Dedifferentiated amniotic fluid mesenchymal stem cell (primary cell): ENCODE results near the gene MESP1.
A peak's percentile ranks its signal among the peaks of the same experiment; 100 is the strongest.
"Not testable (repeated sequence)": the region's sequence is repeated elsewhere in the genome, so short reads cannot be mapped to it uniquely, and the experiment has no call there.

Source experiments
- DNase-seq: peaks from one replicate; pipeline ENCODE4 v3.0.0-alpha.2; 2016; ENCODE audit errors: extremely low spot score

Gene MESP1, protein sequence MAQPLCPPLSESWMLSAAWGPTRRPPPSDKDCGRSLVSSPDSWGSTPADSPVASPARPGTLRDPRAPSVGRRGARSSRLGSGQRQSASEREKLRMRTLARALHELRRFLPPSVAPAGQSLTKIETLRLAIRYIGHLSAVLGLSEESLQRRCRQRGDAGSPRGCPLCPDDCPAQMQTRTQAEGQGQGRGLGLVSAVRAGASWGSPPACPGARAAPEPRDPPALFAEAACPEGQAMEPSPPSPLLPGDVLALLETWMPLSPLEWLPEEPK

DNA sequence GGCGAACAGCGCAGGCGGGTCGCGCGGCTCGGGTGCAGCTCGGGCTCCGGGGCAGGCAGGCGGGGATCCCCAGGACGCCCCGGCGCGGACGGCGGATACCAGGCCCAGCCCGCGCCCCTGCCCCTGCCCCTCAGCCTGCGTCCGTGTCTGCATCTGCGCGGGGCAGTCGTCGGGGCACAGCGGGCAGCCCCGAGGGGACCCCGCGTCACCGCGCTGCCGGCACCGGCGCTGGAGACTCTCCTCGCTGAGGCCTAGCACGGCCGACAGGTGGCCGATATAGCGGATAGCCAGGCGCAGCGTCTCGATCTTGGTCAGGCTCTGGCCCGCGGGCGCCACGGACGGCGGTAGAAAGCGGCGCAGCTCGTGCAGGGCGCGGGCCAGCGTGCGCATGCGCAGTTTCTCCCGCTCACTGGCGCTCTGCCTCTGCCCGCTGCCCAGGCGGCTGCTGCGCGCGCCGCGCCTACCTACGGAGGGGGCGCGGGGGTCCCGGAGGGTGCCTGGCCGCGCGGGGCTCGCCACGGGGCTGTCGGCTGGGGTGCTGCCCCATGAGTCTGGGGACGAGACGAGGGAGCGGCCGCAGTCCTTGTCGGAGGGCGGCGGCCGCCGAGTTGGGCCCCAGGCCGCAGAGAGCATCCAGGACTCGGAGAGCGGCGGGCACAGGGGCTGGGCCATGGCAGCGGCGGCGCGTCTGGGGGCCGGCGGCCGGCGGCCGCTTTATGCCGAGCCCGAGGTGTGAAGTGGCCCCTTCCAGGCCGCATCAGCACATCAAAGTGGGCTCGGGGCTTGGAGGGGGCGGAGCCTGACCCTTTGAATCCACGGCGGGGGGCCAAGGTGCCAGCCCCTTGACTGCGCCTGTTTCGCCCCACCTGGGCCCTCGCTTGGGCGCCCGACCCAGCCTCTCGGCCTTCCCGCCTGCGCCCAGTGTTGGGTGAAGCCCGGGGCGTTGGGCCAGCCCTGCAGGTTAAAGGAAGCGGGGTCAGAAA lies at the start of gene MESP1:
Gene MESP1, minus strand, starts transcription at position 690 of the 983 bp plus-strand sequence. Its CDS starts 18 bp downstream, at position 672.
- DNase-seq = peak; percentile 83

DNA sequence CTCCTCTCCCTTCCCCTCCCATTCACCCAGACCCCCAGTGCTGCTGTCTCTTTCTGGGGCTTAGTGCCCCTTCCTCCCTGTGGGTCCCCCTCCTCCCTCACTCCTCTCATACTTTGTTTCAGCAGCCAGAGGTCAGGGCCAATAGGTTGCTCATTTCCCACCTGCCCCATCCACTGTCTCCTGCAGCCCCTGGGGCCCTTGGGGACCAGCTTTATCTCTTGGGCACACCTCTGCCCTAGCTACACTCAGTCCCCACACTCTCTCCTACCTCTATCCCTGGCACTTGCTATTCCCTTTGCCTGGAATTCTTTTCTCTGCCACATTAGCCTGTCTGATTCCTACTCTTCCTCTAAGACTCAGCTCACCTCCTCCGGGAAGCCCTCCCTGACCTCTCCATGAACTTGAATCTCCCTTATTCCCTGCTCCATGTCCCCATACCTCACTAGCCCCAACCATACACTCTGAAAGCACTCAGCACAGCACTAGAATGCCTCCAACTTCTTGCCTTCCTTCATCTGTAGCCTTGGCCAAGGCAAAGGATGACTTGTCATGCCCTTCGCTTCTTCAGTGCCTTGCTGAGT lies 49.0 kb upstream of the MESP1 start:
- no peak for DNase-seq

DNA sequence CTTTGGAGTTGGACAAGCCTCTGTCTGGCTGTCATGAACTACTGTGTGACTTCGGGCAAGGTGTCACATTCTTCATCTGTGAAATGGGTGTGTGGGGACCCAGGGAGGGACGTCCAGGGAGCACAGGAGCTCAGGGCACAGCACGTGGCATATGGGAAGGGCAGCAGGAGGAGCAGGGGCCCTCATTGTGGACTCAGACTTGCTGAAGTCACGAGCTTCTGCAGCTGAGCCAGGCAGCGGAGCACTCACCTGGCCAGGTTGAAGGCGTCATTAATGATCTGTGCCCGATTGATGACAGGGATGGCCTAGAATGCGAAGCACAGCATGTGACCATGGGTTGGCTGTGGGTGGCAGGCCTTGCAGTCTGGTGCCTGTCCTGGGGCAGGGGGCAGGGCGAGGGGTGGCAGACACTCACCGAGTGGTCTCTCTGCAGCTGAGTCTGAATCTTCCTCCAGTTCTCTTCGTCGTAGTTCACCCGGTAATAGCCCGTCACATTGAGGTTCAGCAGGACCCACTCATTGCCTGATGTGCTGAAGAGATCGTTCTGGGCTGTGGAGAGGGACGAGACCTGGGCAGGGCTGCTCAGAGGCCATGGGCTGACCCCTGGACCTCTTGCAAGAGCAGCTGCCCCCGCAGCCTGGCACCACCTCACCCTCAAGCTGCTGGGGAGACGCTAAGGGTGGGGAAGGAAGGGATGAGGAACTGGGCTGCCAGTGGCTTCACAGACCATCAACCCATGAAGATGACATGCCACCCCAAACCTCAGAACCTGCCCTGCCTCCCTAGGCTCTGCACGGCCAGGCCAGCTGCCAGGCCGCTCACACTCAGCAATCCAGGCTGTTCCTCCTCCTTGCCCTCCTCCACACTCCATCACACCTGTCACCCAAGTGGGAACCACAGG lies 48.2 kb upstream of the MESP1 start:
- no peak for DNase-seq

DNA sequence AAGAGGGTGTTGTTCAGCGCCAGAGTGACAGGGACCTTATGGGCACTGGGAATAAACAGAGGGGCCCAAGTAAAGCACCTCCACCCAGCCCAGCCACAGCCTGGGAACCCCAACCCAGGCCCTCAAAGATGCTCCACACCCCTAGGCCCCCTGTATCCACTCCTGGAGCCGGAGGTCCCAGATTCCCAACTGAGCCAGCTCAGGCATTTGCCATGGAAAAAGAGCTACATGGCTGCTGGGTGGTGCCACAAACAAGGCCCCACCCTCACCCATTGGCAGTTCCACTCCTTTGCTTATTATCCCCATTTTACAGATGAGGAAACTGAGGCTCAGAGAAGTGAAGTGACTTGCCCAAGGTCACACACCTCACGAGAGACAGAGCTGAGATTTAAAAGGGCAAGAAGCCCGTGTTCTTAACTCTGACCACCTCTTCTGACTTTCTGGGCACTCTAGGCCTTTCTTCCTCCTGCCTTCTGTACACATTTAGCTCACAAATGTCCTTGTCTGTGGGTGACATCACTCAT lies 46.7 kb upstream of the MESP1 start:
- DNase-seq = no peak

DNA sequence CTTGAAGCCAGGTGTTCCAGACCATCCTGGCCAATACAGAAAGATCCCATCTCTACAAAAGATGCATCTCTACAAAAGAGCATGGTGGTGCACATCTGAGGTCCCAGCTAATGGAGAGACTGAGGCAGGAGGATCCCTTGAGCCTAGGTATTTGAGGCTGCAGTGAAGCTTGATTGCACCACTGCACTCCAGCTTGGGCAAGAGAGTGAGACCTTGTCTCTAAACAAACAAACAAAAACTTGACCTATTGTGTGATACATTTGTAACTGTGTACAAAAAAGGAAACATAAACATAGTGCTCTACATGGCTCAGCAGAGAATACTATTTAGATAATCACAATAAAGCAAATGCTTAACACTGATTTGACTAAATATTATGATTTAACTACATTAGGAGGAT lies 44.9 kb upstream of the MESP1 start:
- DNase-seq = no peak

DNA sequence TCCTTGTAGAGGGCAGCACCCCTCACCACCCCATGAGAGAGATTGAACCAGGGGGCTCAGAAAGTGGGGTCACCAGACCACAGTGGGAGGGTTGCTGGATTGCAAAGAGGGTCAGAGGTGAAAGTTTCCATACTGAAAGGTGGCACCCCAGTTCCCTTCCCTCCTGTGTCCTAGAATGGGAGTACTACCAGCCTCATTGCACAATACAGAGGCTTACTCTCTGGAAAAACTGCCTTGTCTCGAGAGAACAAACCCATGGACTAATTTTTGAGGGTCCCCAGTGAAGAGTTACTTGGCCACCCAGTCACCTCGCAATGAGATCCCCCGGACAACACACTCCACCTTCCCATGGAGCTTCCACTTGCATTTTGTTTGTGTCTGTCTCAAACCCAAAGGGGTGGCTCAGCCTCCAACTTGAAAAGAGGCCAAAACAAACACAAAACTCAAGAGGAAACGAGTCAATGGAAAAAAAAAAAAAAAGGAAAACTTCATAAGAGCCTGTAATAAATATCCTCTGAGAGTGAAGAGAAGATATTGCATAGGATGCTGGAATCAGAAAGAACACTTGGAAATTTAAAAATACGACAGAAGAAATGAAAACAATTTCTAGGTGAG lies 43.7 kb upstream of the MESP1 start:
- no peak for DNase-seq

DNA sequence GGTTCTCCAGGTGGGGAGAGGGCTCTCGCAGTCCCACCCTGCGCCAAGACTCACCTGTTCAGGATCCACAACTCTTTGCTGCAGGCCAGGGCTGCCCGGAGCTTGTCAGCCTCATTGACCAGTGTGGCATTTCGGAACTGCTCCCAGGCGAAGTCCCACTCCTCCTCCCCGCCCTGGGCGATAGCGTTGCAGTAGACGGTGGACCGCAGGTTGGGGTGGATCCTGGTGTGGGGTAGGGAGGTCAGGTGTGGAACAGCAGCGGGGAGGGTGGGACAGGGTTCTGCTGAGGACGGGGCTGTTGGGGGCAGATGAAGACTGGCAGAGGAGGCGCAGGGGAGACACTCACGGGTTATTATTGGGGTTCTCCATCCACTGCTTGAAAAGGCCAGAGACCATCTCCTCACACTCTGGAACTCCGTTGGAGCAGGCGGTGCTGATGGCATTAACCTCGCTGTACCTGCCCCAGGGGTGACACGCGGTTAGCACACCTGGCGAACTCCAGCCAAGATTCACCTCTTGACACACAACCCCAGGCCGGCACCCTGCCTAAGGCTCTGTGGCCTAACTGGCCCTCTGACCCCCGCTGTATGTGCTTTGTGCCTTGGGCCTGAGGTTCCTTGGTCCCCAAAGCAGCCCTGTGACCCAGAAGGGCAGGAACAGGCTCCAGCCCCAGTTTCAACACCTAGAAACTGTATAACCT lies 41.2 kb upstream of the MESP1 start:
- no peak for DNase-seq

DNA sequence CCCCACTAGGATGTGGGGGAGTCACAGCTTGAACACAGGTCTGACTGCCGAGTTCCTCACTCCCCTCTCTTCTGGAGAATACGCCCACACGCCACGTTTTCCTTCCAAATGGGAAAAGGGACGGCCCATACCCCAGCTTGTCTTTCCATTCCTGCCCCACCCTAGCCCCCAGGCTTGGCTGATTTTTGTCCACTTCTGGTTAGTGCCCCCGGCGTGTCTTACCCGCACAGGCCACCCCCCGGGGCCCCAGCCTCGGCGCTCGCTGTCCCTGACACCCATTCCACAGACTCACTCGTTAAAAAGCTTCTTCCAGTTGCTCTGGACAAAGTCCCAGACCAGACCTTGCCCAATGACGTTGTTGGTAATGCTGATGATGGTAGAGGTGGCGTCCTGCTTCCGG lies 39.6 kb upstream of the MESP1 start:
- no peak for DNase-seq

DNA sequence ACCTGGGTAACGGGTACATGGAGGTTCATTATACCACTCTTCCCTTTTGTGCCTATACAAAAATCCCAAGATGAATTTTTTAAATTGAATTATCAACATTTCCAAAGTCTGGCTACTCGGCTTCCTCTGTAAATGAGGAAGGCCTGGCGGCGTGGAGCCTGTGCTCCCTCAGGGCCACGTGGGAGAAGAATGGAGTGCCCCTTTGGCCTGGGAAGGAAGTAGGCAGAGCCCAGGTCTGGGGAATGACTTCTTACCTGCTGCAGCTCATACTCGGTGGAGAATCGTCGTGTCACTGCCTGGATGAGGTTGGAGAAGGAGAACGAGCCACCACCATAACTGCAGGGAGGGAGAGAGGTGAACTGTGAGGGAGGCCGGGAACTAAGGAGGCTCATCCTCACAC lies 39.2 kb upstream of the MESP1 start:
- no peak for DNase-seq

DNA sequence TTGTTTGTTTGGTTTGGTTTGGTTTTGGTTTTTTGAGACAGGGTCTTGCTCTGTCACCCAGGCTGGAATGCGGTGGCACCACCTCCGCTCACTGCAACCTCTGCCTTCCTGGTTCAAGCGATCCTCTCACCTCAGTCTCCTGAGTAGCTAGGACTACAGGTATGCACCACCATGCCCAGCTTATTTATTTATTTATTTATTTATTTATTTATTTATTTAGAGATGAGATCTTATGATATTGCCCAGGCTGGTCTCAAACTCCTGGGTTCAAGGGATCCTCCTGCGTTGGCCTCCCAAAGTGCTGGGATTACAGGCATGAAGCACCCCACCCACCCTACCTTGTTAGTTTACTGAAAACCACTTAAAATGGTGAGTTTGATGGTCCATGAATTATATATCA lies 37.5 kb upstream of the MESP1 start:
- DNase-seq = not testable (repeated sequence)

DNA sequence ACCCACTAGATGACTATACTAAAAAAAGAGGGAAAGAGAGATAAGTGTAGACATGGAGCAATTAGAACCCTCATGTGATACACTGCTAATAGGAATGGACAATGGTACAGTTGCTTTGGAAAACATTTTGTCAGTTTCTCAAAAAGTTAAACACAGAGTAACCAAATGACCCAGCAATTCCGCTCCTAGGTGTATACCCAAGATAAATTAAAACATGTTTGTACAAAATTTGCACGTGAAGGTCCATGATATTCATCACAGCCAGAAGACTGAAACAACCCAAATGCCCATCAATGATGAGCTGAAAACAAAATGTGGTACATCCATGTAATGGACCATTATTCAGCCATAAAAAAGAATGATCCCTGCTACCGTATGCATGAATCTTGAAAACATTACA lies 36.9 kb upstream of the MESP1 start:
- no peak for DNase-seq

DNA sequence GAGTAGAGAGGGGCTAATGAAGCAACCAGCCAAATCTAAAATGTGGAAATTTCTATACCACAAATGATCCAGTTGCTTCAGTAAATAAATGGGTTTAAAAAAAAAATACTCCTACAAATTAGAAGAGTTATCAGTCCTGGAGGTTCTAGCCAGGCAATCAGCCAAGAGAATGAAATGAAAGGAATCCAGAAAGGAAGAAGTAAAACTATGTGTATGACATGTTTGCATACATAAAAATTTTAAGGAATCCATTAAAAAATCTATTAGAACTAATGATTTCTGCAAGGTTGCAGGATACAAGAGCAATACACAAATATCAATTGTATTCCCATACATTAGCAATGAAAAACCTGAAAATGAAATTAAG lies 34.7 kb upstream of the MESP1 start:
- no peak for DNase-seq

DNA sequence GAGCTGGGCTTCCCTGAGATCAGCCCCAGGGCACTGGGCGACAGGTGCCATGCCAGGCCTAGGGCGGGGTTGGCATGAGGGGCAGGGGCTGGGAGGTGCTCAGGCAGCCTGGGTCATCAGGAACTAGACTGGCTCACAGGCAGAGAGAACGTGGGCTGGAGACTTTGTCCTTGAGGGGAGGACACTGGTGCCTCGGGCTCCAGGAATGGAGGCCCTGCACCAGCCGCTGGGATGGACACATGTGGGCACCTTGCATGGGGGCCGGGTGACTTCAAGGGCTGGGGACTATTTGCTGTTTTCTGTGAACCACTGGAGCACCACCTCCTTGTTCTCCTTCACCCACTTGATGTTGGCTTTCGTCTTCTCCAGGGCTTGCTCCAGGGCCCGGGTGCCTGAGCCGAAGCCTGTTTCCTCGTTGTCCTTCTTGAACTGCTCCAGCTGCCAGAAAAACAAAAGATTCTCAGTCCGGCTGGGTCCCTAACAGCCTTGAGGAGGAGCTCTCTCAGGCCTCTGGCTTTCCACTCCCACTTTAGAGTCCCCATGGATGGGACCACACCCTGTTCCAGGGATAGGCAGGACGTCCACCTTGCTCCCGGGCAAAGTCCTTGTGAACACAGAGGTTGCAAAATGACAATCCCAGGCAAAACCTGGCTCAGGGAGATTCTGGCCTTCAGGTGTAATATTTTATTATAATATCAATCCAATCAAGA lies 34.2 kb upstream of the MESP1 start:
- no peak for DNase-seq

DNA sequence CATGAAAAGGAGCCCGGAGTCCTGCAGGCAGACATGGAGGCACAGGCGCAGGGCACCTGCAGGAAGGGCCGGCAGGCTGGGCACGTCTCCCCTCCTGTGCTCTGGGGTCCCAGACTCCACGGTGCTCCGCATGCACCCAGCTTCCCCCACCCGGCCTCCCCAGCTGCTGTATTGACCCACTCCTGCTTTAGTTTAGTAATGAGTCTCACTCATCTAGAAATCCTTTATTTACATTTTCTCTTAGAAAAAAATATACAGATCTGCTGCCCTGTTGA lies 33.6 kb upstream of the MESP1 start:
- no peak for DNase-seq

DNA sequence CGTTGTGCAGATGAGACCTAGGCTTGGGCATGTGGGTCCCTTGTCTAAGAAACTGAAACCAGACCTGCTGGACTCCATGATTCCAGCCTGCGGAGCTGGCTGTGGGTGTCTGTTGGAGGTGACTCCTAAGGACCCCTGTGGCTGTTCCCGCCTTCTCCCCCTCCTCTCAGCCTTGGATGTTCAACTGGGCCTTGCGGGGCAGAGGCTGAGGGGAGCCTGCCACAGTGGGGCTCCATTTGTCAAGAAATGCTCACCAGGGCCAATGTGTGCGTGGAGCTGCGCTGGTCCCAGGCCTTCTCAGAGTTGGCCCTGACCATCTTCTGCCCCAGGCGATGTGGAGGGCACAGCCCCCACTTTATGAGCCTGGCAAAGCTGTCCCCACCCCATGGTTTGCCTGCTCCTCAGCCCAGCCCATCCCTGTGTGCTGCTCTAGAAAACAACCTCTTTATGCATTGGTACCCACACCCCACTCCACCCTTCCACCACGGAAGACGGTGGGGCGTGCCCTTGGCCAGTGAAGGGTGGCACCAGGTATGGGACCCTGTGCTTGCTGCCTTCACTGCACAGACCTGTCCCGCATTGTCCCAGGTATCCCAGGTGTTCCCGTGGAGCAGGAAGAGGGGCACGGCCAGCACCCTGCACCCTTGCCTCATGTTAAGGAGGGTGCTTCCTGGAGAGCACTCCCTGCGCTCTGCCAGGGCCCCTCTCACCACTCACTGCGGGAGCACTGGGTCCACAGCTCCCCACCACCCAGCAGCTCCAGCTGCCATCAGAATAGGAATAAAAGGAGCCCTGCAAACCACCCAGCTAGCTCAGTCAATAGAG lies 33.0 kb upstream of the MESP1 start:
- no peak for DNase-seq

DNA sequence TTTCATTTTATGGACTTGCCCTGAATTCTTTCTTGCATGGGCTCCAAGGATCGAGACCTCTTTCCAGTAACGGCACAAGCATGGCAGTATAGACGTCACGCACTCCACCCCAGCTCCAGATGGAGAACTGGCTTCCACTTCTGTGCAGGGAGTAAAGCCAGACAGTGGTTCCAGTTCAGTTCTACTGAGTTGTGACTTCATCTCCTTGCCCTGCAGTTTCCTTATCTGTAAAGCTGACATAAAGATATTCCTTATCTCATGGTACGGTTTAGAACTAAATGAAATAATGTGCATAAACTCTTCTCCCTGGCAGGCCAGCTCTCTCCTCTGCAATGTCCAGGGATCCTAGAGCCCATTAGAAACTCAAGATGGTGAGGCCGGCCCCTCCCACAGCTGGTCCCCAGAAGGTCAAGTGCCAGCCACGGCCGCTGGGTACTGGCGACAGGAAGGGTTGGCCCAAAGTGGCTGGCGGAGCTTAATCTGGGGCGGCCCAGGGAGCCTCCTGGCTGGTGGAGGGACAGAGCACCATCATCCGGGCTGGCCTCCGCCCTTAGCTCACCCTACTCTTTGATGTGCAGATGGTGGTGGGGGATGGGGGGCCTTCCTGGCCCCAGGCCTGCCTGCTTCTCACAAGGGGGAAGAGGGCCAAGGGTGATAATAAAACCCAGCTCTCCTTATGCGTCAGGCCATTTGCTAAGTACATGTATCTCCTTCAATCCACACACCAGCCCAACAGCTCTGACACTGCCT lies 32.2 kb upstream of the MESP1 start:
- no peak for DNase-seq

DNA sequence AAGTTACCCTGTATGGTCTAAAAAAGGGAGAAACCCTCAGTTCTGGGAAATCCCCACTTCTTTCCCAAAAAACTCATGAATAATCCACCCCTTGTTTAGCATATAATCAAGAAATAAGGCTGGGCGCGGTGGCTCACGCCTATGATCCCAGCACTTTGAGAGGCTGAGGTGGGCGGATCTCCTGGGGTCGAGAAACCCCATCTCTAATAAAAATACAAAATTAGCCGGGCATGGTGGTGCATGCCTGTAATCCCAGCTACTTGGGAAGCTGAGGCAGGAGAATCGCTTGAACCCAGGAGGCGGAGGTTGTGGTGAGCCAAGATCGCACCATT lies 31.5 kb upstream of the MESP1 start:
- DNase-seq = not testable (repeated sequence)

DNA sequence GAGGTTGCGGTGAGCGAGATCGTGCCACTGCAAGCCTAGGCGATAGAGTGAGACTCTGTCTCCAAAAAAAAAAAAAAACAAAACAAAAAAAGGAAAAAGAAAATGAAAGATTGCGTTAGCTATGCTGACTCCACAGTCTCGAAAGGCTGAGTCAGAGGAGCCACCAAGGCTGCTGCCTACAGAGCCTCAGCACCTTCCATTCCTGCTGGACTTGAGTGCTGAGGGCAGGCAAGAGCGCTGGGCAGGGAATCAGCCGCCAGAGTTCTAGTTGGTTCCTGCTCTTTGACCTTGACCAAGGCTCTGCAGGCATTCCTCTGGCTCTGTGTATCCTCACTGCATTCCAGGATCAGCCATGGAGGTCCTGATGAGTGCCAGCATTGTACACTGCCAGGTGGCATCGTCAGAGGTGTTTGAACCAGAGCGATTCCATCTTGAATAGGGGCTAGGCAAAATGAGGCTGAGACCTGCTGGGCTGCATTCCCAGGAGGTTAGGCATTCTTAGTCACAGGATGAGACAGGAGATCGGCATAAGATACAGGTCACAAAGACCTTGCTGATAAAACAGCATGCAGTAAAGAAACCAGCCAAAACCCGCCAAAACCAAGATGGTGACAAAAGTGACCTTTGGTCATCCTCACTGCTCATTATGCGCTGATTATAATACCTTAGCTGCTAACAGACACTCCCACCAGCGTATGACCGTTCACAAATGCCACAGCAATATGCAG lies 31.0 kb upstream of the MESP1 start:
- no peak for DNase-seq
